ENCODE data around the gene HIP1.

The HIP1 gene

GRCh38 chr7:75626954-75627353 lies 111.8 kb downstream of the HIP1 start:
- no peak for TF ChIP-seq CTCF (IDR thresholded peaks at IDR 0.05; ENCODE audit: low read length, missing control alignments)
- DNase-seq (ENCODE audit: low read depth), result no peak
- H3K4me3 ChIP-seq (replicated peaks; ENCODE audit: low read depth, low read length), result no peak overlapping the region

GRCh38 chr7:75625868-75626267 lies 112.9 kb downstream of the HIP1 start:
- no peak for TF ChIP-seq CTCF (IDR thresholded peaks at IDR 0.05; ENCODE audit: low read length, missing control alignments)
- no peak overlapping the region for H3K4me3 ChIP-seq (replicated peaks; ENCODE audit: low read depth, low read length)
- no peak for DNase-seq (ENCODE audit: low read depth)

GRCh38 chr7:75624134-75624832 lies 114.5 kb downstream of the HIP1 start:
- no peak overlapping the region for H3K4me3 ChIP-seq (replicated peaks; ENCODE audit: low read depth, low read length)
- peak; percentile 91 for DNase-seq (ENCODE audit: low read depth)
- TF ChIP-seq CTCF (IDR thresholded peaks at IDR 0.05; ENCODE audit: low read length, missing control alignments), result no peak

- peak; percentile 21 for DNase-seq (ENCODE audit: low read depth)
- no peak overlapping the region for H3K4me3 ChIP-seq (replicated peaks; ENCODE audit: low read depth, low read length)
- no peak for TF ChIP-seq CTCF (IDR thresholded peaks at IDR 0.05; ENCODE audit: low read length, missing control alignments)
These were observed 115.2 kb downstream of the HIP1 start for GRCh38 chr7:75623390-75624133.

- no peak for TF ChIP-seq CTCF (IDR thresholded peaks at IDR 0.05; ENCODE audit: low read length, missing control alignments)
- no peak for DNase-seq (ENCODE audit: low read depth)
- no peak overlapping the region for H3K4me3 ChIP-seq (replicated peaks; ENCODE audit: low read depth, low read length)
These were observed 117.6 kb downstream of the HIP1 start for GRCh38 chr7:75621124-75621523.

- no peak overlapping the region for H3K4me3 ChIP-seq (replicated peaks; ENCODE audit: low read depth, low read length)
- no peak for DNase-seq (ENCODE audit: low read depth)
- TF ChIP-seq CTCF (IDR thresholded peaks at IDR 0.05; ENCODE audit: low read length, missing control alignments), result no peak
These were observed 119.1 kb downstream of the HIP1 start for GRCh38 chr7:75619636-75620035.

Data from fibroblast of pulmonary artery (primary cell).